ENCODE results near the gene IGF1R. TPM values are rescaled to one million over a fixed set of nuclear protein-coding genes. Genes with fewer than 3 reads are reported as not detected.

Gene IGF1R
- total RNA-seq, 1 experiment from 2014 or later, result 0.56 TPM

DNA sequence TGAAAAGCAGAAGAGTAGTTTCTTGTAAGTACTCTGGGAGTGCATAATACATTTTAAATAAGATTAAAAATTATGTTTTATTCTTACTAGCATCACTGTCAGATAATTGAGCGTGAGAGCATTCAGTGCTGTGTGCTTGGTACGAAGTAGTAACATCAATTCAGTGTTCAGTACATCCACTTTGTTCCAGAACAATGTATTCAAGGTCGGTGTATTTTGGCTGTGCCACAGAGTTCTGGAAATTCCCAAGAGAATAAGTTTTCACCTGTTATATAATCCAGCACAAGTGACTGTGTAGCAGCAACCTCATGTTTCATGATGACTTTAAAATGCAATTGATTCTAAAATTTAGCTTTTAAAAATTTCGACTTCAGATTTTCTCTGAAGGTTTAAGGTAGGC, 130.6 kb downstream of the IGF1R start:
- H3K9me2 ChIP-seq (replicated peaks; ENCODE audit: insufficient read depth, low read length), result no peaks in the 10 kb centered on the region
- no peaks in the 10 kb centered on the region for H3K36me3 ChIP-seq (ENCODE audit: insufficient read depth, low read length)
- no peaks in the 10 kb centered on the region for H3K9me3 ChIP-seq (ENCODE audit: low read length)
- no peak overlapping the region for H3K4me2 ChIP-seq (ENCODE audit: low read depth, low read length, poor library complexity, severe bottlenecking)
- no peak overlapping the region for H3K9ac ChIP-seq (ENCODE audit: low read length)
- H2AFZ ChIP-seq (ENCODE audit: low read length), result no peak overlapping the region
- no peak overlapping the region for H3K4me3 ChIP-seq (ENCODE audit: low read length)
- no peak for DNase-seq
- H3K27me3 ChIP-seq (ENCODE audit: low read length), result no peaks in the 10 kb centered on the region
- H3K4me1 ChIP-seq (ENCODE audit: low read length), result peaks cover 5% of the 10 kb centered on the region
- H3K27ac ChIP-seq (ENCODE audit: low read length), result no peak overlapping the region
- no peaks in the 10 kb centered on the region for H4K20me1 ChIP-seq (ENCODE audit: insufficient read depth, low read depth, low read length)
- H3K79me2 ChIP-seq (ENCODE audit: low read length), result no peaks in the 10 kb centered on the region

DNA sequence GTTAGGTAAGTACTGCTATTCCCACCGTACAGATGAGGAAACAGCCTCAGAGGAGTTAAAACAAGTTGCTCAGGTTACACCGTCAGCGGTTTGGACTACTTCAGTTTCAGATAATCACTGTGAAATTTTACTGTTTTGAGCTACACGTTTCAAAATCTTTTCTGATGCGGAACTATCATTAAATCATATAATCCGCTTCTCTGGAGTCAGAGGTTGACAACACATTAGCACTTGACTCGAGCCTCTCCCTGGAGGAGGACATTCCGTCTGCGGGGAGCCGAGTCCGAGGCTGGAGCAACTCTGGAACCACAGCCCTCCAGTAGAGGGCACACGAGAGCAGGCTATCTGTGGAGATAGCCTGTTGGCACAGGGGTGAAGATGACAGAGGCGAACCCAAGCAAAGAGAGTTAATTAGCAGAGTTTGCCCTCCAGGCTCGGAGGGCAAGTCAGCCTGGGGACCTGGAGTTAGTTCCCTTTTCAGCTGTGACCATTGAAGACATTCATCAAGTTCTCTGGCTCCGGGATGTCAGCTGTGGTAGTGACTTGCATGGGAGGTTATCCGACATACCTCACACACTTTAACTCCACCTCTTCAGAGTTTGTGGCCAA, 131.2 kb downstream of the IGF1R start:
- H3K27me3 ChIP-seq (ENCODE audit: low read length), result no peaks in the 10 kb centered on the region
- H4K20me1 ChIP-seq (ENCODE audit: insufficient read depth, low read depth, low read length), result no peaks in the 10 kb centered on the region
- H3K79me2 ChIP-seq (ENCODE audit: low read length), result no peaks in the 10 kb centered on the region
- H2AFZ ChIP-seq (ENCODE audit: low read length), result no peak overlapping the region
- DNase-seq, result peak; percentile 83
- H3K9ac ChIP-seq (ENCODE audit: low read length), result no peak overlapping the region
- no peaks in the 10 kb centered on the region for H3K36me3 ChIP-seq (ENCODE audit: insufficient read depth, low read length)
- no peak overlapping the region for H3K4me3 ChIP-seq (ENCODE audit: low read length)
- peaks cover 5% of the 10 kb centered on the region for H3K4me1 ChIP-seq (ENCODE audit: low read length)
- H3K9me2 ChIP-seq (replicated peaks; ENCODE audit: insufficient read depth, low read length), result no peaks in the 10 kb centered on the region
- H3K27ac ChIP-seq (ENCODE audit: low read length), result no peak overlapping the region
- no peaks in the 10 kb centered on the region for H3K9me3 ChIP-seq (ENCODE audit: low read length)
- H3K4me2 ChIP-seq (ENCODE audit: low read depth, low read length, poor library complexity, severe bottlenecking), result no peak overlapping the region

- Histone ChIP-seq H3K9me2 (replicated peaks; ENCODE audit: insufficient read depth, low read length) (no peaks in the 10 kb centered on the region), H3K4me1 (ENCODE audit: low read length) (no peaks in the 10 kb centered on the region), H2AFZ (ENCODE audit: low read length) (no peak overlapping the region), H4K20me1 (ENCODE audit: insufficient read depth, low read depth, low read length) (no peaks in the 10 kb centered on the region), H3K79me2 (ENCODE audit: low read length) (no peaks in the 10 kb centered on the region), H3K4me3 (ENCODE audit: low read length) (no peak overlapping the region), H3K27me3 (ENCODE audit: low read length) (no peaks in the 10 kb centered on the region), H3K27ac (ENCODE audit: low read length) (no peak overlapping the region), H3K9ac (ENCODE audit: low read length) (no peak overlapping the region), H3K9me3 (ENCODE audit: low read length) (no peaks in the 10 kb centered on the region), H3K4me2 (ENCODE audit: low read depth, low read length, poor library complexity, severe bottlenecking) (no peak overlapping the region), H3K36me3 (ENCODE audit: insufficient read depth, low read length) (no peaks in the 10 kb centered on the region)
- no peak for DNase-seq
These were observed 133.5 kb downstream of the IGF1R start for GRCh38 chr15:98781838-98782237.

GRCh38 chr15:98782801-98783200, 134.5 kb downstream of the IGF1R start:
- Histone ChIP-seq H3K9me3 (ENCODE audit: low read length) (no peaks in the 10 kb centered on the region), H3K27me3 (ENCODE audit: low read length) (no peaks in the 10 kb centered on the region), H3K9ac (ENCODE audit: low read length) (no peak overlapping the region), H3K4me3 (ENCODE audit: low read length) (no peak overlapping the region), H2AFZ (ENCODE audit: low read length) (no peak overlapping the region), H3K27ac (ENCODE audit: low read length) (no peak overlapping the region), H3K79me2 (ENCODE audit: low read length) (no peaks in the 10 kb centered on the region), H4K20me1 (ENCODE audit: insufficient read depth, low read depth, low read length) (no peaks in the 10 kb centered on the region), H3K36me3 (ENCODE audit: insufficient read depth, low read length) (no peaks in the 10 kb centered on the region), H3K4me1 (ENCODE audit: low read length) (no peaks in the 10 kb centered on the region), H3K4me2 (ENCODE audit: low read depth, low read length, poor library complexity, severe bottlenecking) (no peak overlapping the region), H3K9me2 (replicated peaks; ENCODE audit: insufficient read depth, low read length) (no peaks in the 10 kb centered on the region)
- no peak for DNase-seq

GRCh38 chr15:98785431-98785806, 137.1 kb downstream of the IGF1R start:
- Histone ChIP-seq H3K27ac (ENCODE audit: low read length) (no peak overlapping the region), H2AFZ (ENCODE audit: low read length) (no peak overlapping the region), H3K79me2 (ENCODE audit: low read length) (no peaks in the 10 kb centered on the region), H3K27me3 (ENCODE audit: low read length) (no peaks in the 10 kb centered on the region), H3K4me2 (ENCODE audit: low read depth, low read length, poor library complexity, severe bottlenecking) (no peak overlapping the region), H3K36me3 (ENCODE audit: insufficient read depth, low read length) (no peaks in the 10 kb centered on the region), H3K4me1 (ENCODE audit: low read length) (no peaks in the 10 kb centered on the region), H3K9me3 (ENCODE audit: low read length) (no peaks in the 10 kb centered on the region), H3K4me3 (ENCODE audit: low read length) (no peak overlapping the region), H3K9ac (ENCODE audit: low read length) (no peak overlapping the region), H3K9me2 (replicated peaks; ENCODE audit: insufficient read depth, low read length) (no peaks in the 10 kb centered on the region), H4K20me1 (ENCODE audit: insufficient read depth, low read depth, low read length) (no peaks in the 10 kb centered on the region)
- DNase-seq, result no peak

DNA sequence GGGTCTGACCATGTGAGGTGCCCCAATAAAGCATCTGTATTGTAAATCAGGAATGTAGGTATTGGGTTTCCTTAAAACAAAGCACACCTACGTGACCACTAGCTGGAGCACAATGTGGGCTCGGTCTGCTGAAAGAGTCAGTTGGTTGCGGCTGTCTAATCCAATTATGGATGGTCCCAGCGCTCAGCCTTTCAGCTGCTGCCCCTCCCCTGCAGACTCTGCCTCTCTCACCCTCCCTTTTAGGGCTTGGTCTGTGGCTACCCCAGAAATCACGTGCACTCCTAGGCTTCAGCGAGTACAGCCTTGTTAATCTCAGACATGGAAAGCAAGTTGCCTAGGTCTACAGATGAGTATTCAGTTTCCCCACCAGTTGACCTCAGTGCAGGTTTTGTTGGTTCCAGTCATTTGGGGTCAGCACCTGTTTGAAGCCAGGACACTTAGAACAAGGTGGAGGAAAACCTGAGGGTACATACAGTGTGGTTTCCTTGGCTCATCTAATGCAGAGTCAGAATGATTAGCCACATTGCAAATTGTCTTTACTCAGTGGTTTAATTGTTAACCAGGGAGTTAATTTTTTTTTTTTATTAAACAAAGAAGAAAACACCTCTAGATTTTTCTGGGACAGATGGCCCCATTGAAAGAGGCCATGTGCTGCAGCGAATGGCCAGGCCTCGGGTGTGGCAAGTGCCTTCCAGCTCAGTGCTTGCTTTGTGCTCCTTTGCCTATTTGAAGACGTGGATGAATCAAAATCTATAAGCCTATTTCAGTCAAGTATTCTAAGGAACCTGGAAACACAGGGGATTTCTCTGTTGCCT, 137.7 kb downstream of the IGF1R start:
- Histone ChIP-seq H3K9me3 (ENCODE audit: low read length) (no peaks in the 10 kb centered on the region), H2AFZ (ENCODE audit: low read length) (no peak overlapping the region), H3K27ac (ENCODE audit: low read length) (no peak overlapping the region), H3K36me3 (ENCODE audit: insufficient read depth, low read length) (no peaks in the 10 kb centered on the region), H3K79me2 (ENCODE audit: low read length) (no peaks in the 10 kb centered on the region), H3K4me3 (ENCODE audit: low read length) (no peak overlapping the region), H3K27me3 (ENCODE audit: low read length) (no peaks in the 10 kb centered on the region), H3K4me1 (ENCODE audit: low read length) (no peaks in the 10 kb centered on the region), H3K9me2 (replicated peaks; ENCODE audit: insufficient read depth, low read length) (no peaks in the 10 kb centered on the region), H3K9ac (ENCODE audit: low read length) (no peak overlapping the region), H4K20me1 (ENCODE audit: insufficient read depth, low read depth, low read length) (no peaks in the 10 kb centered on the region), H3K4me2 (ENCODE audit: low read depth, low read length, poor library complexity, severe bottlenecking) (no peak overlapping the region)
- no peak for DNase-seq

DNA sequence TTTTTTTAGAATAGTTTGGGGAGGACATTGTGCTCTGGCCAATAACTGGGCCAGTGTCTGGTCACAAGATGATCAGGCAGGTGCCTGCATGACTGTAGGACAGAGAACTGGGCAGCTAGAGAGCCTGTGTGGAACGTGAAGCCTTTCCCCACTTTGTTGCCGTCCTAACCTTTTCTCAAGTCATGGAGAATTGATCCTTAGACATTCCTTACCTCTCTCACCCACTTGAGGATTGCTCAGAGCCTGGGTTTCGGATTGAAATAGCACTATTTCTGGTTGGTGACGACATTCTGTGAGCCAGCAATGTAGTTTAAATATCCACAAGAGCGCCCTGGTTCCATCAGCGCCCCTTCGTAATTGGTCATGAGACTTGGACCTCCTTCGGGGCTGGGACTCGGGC, 138.4 kb downstream of the IGF1R start:
- Histone ChIP-seq H3K4me1 (ENCODE audit: low read length) (no peaks in the 10 kb centered on the region), H3K4me3 (ENCODE audit: low read length) (no peak overlapping the region), H4K20me1 (ENCODE audit: insufficient read depth, low read depth, low read length) (no peaks in the 10 kb centered on the region), H3K27me3 (ENCODE audit: low read length) (no peaks in the 10 kb centered on the region), H3K9me2 (replicated peaks; ENCODE audit: insufficient read depth, low read length) (no peaks in the 10 kb centered on the region), H3K9me3 (ENCODE audit: low read length) (no peaks in the 10 kb centered on the region), H3K36me3 (ENCODE audit: insufficient read depth, low read length) (no peaks in the 10 kb centered on the region), H3K79me2 (ENCODE audit: low read length) (no peaks in the 10 kb centered on the region), H3K4me2 (ENCODE audit: low read depth, low read length, poor library complexity, severe bottlenecking) (no peak overlapping the region), H3K9ac (ENCODE audit: low read length) (no peak overlapping the region), H3K27ac (ENCODE audit: low read length) (no peak overlapping the region), H2AFZ (ENCODE audit: low read length) (no peak overlapping the region)
- DNase-seq, result no peak

DNA sequence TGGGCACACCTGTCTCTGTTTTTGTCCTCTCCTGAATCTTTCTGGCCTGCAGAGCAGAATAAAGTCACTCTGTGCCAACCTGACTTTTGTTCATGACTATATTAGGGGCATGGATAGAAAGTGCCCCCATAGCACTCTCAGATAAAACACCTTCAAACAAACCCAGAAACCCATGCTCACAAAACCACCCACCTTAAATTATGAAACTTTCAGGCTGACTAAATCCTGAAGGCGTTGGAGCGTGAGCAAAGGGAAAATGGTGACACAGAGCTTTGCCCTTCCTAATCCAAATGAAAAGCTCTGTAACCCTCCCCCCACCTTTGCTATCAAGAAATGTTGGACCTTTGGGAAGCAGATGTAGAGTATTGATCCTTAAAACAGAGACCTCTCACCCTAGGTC, 138.9 kb downstream of the IGF1R start:
- no peaks in the 10 kb centered on the region for H3K4me1 ChIP-seq (ENCODE audit: low read length)
- no peak for DNase-seq
- no peak overlapping the region for H2AFZ ChIP-seq (ENCODE audit: low read length)
- H3K9ac ChIP-seq (ENCODE audit: low read length), result no peak overlapping the region
- H3K27me3 ChIP-seq (ENCODE audit: low read length), result no peaks in the 10 kb centered on the region
- H3K79me2 ChIP-seq (ENCODE audit: low read length), result no peaks in the 10 kb centered on the region
- no peak overlapping the region for H3K4me3 ChIP-seq (ENCODE audit: low read length)
- no peak overlapping the region for H3K27ac ChIP-seq (ENCODE audit: low read length)
- H3K36me3 ChIP-seq (ENCODE audit: insufficient read depth, low read length), result no peaks in the 10 kb centered on the region
- no peaks in the 10 kb centered on the region for H3K9me2 ChIP-seq (replicated peaks; ENCODE audit: insufficient read depth, low read length)
- no peaks in the 10 kb centered on the region for H4K20me1 ChIP-seq (ENCODE audit: insufficient read depth, low read depth, low read length)
- no peaks in the 10 kb centered on the region for H3K9me3 ChIP-seq (ENCODE audit: low read length)
- H3K4me2 ChIP-seq (ENCODE audit: low read depth, low read length, poor library complexity, severe bottlenecking), result no peak overlapping the region

All from Karpas-422 (cell line).